Hematopoietic multipotent progenitor cell (in vitro differentiated cells): ENCODE measurements around the gene SZRD1. TPM values are rescaled to one million over a fixed set of nuclear protein-coding genes. Genes with fewer than 3 reads are reported as not detected.

Experiments used
- DNase-seq, 3 donors: peaks; one replicate each; pipeline ENCODE4 v3.0.0-alpha.2; 2011 to 2015; ENCODE audit warnings: low read depth in 2 of 3, low spot score in 2 of 3
- total RNA-seq: library from RNA; depleted of rRNA; stranded (reverse); fragments of >200 nt; gene quantifications from one replicate; pipeline ENCODE4 v1.2.3, GENCODE V29; 2012

Gene SZRD1
- total RNA-seq, 1 donor: 69.2 TPM

- DNase-seq: no peak
Observed at GRCh38 chr1:16436946-16437474, 70.0 kb downstream of the SZRD1 start, which contains the start of gene SPATA21. Gene SPATA21 (minus strand): TSS chr1:16437424. CDS start chr1:16431371, 6,053 bp downstream.

GRCh38 chr1:16438516-16438915, 71.5 kb downstream of the SZRD1 start:
- DNase-seq: no peak

GRCh38 chr1:16438924-16439323, 71.9 kb downstream of the SZRD1 start:
- DNase-seq: no peak

GRCh38 chr1:16440131-16440469, 73.1 kb downstream of the SZRD1 start:
- DNase-seq: no peak

- DNase-seq: peak; percentile 79 to 94 (median 94)
Observed at GRCh38 chr1:16440470-16441281, 73.6 kb downstream of the SZRD1 start, which contains the start of gene NECAP2. Gene NECAP2 (plus strand): TSS chr1:16440724. CDS start chr1:16440762, 38 bp downstream.

- peak in 1 of 3 donors; percentile 44 for DNase-seq
Observed at GRCh38 chr1:16441282-16441665, 74.2 kb downstream of the SZRD1 start.

- DNase-seq: no peak
Observed at GRCh38 chr1:16442265-16442664, 75.2 kb downstream of the SZRD1 start.

GRCh38 chr1:16442941-16443340, 75.9 kb downstream of the SZRD1 start:
- no peak for DNase-seq

- no peak for DNase-seq
Observed at GRCh38 chr1:16443975-16444770, 77.1 kb downstream of the SZRD1 start.

- no peak for DNase-seq
Observed at GRCh38 chr1:16445052-16445451, 78.0 kb downstream of the SZRD1 start.

GRCh38 chr1:16446116-16446515, 79.1 kb downstream of the SZRD1 start:
- DNase-seq: no peak

GRCh38 chr1:16447641-16448040, 80.6 kb downstream of the SZRD1 start:
- DNase-seq: no peak

Other genes starting within 250 kb of the SZRD1 start
- gene EPHA2, start 211.2 kb upstream of the SZRD1 start, total RNA-seq: 0.54 TPM
- 9.2 TPM for gene ARHGEF19, start 154.6 kb upstream of the SZRD1 start, total RNA-seq
- gene CPLANE2, start 130.1 kb upstream of the SZRD1 start, total RNA-seq: 20.7 TPM
- 17.5 TPM for gene FBXO42, start 14.8 kb upstream of the SZRD1 start, total RNA-seq
- gene SPATA21, start 70.2 kb downstream of the SZRD1 start, total RNA-seq: not detected
- 69.5 TPM for gene NECAP2, start 73.5 kb downstream of the SZRD1 start, total RNA-seq
- gene RNU1-1, start 147.0 kb downstream of the SZRD1 start, total RNA-seq: under 0.01 TPM
- gene NBPF1, start 246.3 kb downstream of the SZRD1 start, total RNA-seq: 16.4 TPM